Liver (tissue), 9 donors: ENCODE results near the gene CTSW. TPM values are rescaled to one million over a fixed set of nuclear protein-coding genes. Genes with fewer than 3 reads are reported as not detected.
"Not testable (repeated sequence)": the region's sequence is repeated elsewhere in the genome, so short reads cannot be mapped to it uniquely, and the experiment has no call there.

Experiments
- DNase-seq: peaks from one replicate; pipeline ENCODE4 v3.0.0-alpha.2; 2017; ENCODE audit warnings: low spot score
- H3K27ac ChIP-seq, 2 donors: one replicate each; pipeline ENCODE4 v1.7.0; 2013; ENCODE audit warnings: inconsistent platforms in 2 of 2, low read length in 2 of 2, control low read depth in 1 of 2, low read depth in 1 of 2, mild to moderate bottlenecking in 1 of 2
- H3K27me3 ChIP-seq, 4 donors: one replicate each; pipeline versions ENCODE4 v1.6.1 to v1.7.0; 2013; ENCODE audit warnings: low read length in 3 of 4, inconsistent platforms in 1 of 4, mild to moderate bottlenecking in 1 of 4, moderate library complexity in 1 of 4; ENCODE audit not compliant: control insufficient read depth in 4 of 4, insufficient read depth in 4 of 4
- H3K36me3 ChIP-seq, 4 donors: one replicate each; pipeline versions ENCODE4 v1.6.1 to v1.7.0; 2013; ENCODE audit warnings: low read length in 3 of 4, mild to moderate bottlenecking in 3 of 4, low read depth in 1 of 4, moderate library complexity in 1 of 4; ENCODE audit not compliant: control insufficient read depth in 4 of 4, insufficient read depth in 3 of 4
- H3K4me1 ChIP-seq, 4 donors: one replicate each; pipeline versions ENCODE4 v1.6.1 to v1.7.0; 2013; ENCODE audit warnings: low read length in 3 of 4, mild to moderate bottlenecking in 3 of 4, moderate library complexity in 1 of 4; ENCODE audit not compliant: control insufficient read depth in 4 of 4, insufficient read depth in 4 of 4
- H3K4me3 ChIP-seq, 3 donors: one replicate each; pipeline versions ENCODE4 v1.6.1 to v1.7.0; 2013; ENCODE audit warnings: low read length in 3 of 3, control low read depth in 1 of 3, low read depth in 1 of 3, mild to moderate bottlenecking in 1 of 3
- H3K9ac ChIP-seq, 2 donors: one replicate each; pipeline ENCODE4 v1.7.0; 2013; ENCODE audit warnings: low read length in 2 of 2, mild to moderate bottlenecking in 2 of 2, moderate library complexity in 2 of 2, control low read depth in 1 of 2, low read depth in 1 of 2
- H3K9me3 ChIP-seq, 4 donors: one replicate each; pipeline versions ENCODE4 v1.6.1 to v1.7.0; 2013; ENCODE audit warnings: low read length in 3 of 4; ENCODE audit not compliant: control insufficient read depth in 4 of 4
- EGR1 ChIP-seq, 2 donors: IDR thresholded peaks; 2 replicates each; pipeline ENCODE4 v1.6.1; 2016 to 2018; ENCODE audit warnings: antibody characterized with exemption in 2 of 2, low read depth in 2 of 2
- FOXA1 ChIP-seq: IDR thresholded peaks from 2 replicates; pipeline ENCODE4 v1.6.1; 2016; ENCODE audit warnings: antibody characterized with exemption
- FOXA2 ChIP-seq: IDR thresholded peaks from 2 replicates; pipeline ENCODE4 v1.6.1; 2016; ENCODE audit warnings: antibody characterized with exemption
- GABPA ChIP-seq, 2 donors: IDR thresholded peaks in 1 of 2; conservative IDR thresholded peaks in 1 of 2; 2 replicates each; pipeline ENCODE4 v1.6.1; 2016; ENCODE audit warnings: antibody characterized with exemption in 2 of 2, mild to moderate bottlenecking in 1 of 2, moderate library complexity in 1 of 2
- HNF4A ChIP-seq, 2 donors: conservative IDR thresholded peaks; 2 replicates each; pipeline ENCODE4 v1.6.1; 2016; ENCODE audit warnings: antibody characterized with exemption in 2 of 2, mild to moderate bottlenecking in 2 of 2
- HNF4G ChIP-seq: IDR thresholded peaks from 2 replicates; pipeline ENCODE4 v1.6.1; 2016; ENCODE audit warnings: antibody characterized with exemption
- JUND ChIP-seq, 2 donors: IDR thresholded peaks; 2 replicates each; pipeline ENCODE4 v1.6.1; 2016; ENCODE audit warnings: antibody characterized with exemption in 2 of 2
- NR2F2 ChIP-seq: IDR thresholded peaks from 2 replicates; pipeline ENCODE4 v1.6.1; 2016; ENCODE audit warnings: antibody characterized with exemption
- RAD21 ChIP-seq, 2 donors: IDR thresholded peaks; 2 replicates each; pipeline ENCODE4 v1.6.1; 2016; ENCODE audit warnings: antibody characterized with exemption in 2 of 2, mild to moderate bottlenecking in 2 of 2
- SP1 ChIP-seq: IDR thresholded peaks from 2 replicates; pipeline ENCODE4 v1.6.1; 2018; ENCODE audit warnings: antibody characterized with exemption, mild to moderate bottlenecking
- TAF1 ChIP-seq: conservative IDR thresholded peaks from 2 replicates; pipeline ENCODE4 v1.6.1; 2016; ENCODE audit warnings: antibody characterized with exemption, mild to moderate bottlenecking
- YY1 ChIP-seq: IDR thresholded peaks from 2 replicates; pipeline ENCODE4 v1.6.1; 2016; ENCODE audit warnings: antibody characterized with exemption, mild to moderate bottlenecking
- WGBS: extraction: QIAGEN DNeasy Blood & Tissue Kit; methylation state at CpG from one replicate; pipeline ENCODE4 v1.1.7; 2013; 5-methylcytosine and 5-hydroxymethylcytosine counted together
- polyA plus RNA-seq, 2 donors: library from polyadenylated mRNA; stranded (reverse) in 1 of 2; unstranded in 1 of 2; fragments of 200-250 nt in 1 of 2; fragments of >200 nt in 1 of 2; fragmentation: Nextera tagmentation in 1 of 2; extraction: Ambion mirVana in 1 of 2; gene quantifications; one replicate each; pipeline versions ENCODE4 v1.2.1 to v1.2.3, GENCODE V29; 2013 to 2015
- total RNA-seq, 2 donors: library from RNA; depleted of rRNA; stranded (reverse); fragments of >200 nt; gene quantifications; one replicate each; pipeline ENCODE4 v1.2.3, GENCODE V29; 2014
- TF ChIP-seq, protein P1 (sequence below): IDR thresholded peaks from 2 replicates; pipeline ENCODE4 v1.6.1; 2016; ENCODE audit warnings: antibody characterized with exemption
- TF ChIP-seq, protein P2 (sequence below): IDR thresholded peaks from 2 replicates; pipeline ENCODE4 v1.6.1; 2016; ENCODE audit warnings: antibody characterized with exemption, mild to moderate bottlenecking
- TF ChIP-seq, protein P3 (sequence below): IDR thresholded peaks from 2 replicates; pipeline ENCODE4 v1.6.1; 2016; ENCODE audit warnings: antibody characterized with exemption
- TF ChIP-seq, protein P4 (sequence below): IDR thresholded peaks from 2 replicates; pipeline ENCODE4 v1.6.1; 2016; ENCODE audit warnings: antibody characterized with exemption
- TF ChIP-seq, protein P5 (sequence below): fragments of 150-350 bp; IDR thresholded peaks from 2 replicates; pipeline ENCODE4 v1.5.1; 2017; ENCODE audit warnings: improper control_type of control experiment, low read depth, low read length; ENCODE audit not compliant: missing input control
- donor health status: healthy.
- donor health status: healthy.
- donor health status: healthy.
- donor health status: healthy.
- donor health status: healthy.

The CTSW gene, protein sequence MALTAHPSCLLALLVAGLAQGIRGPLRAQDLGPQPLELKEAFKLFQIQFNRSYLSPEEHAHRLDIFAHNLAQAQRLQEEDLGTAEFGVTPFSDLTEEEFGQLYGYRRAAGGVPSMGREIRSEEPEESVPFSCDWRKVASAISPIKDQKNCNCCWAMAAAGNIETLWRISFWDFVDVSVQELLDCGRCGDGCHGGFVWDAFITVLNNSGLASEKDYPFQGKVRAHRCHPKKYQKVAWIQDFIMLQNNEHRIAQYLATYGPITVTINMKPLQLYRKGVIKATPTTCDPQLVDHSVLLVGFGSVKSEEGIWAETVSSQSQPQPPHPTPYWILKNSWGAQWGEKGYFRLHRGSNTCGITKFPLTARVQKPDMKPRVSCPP
- total RNA-seq, result 1 to 10 TPM; 1.3 to 2.9 TPM
- 1 to 10 TPM; 2.0 to 2.2 TPM for polyA plus RNA-seq

DNA sequence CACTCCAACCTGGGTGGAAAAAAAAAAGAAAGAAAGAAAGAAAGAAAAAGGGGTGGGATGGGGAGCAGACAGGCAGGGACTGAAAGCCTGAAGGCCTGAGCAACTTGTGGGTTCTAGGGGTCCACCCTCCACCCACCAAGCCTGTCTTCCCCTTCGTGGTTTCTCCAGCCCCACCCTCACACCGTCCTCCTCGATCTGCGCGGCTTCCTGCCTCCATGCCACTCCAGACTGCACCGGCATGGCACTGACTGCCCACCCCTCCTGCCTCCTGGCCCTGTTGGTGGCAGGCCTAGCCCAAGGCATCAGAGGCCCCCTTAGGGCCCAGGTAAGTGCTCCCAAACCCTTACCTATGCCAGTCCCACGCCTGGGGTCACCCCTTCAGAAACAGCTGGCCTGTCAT, at the start of gene CTSW:
CTSW (plus strand) TSS at position 221 of the 400 bp plus-strand sequence; CDS start at position 239, 18 bp downstream.
- TF ChIP-seq FOXA1 (no peak), TAF1 (no peak), GABPA (IDR thresholded peaks at IDR 0.05 in 1 of 2, conservative IDR thresholded peaks at IDR 0.05 in 1 of 2) (no peak), FOXA2 (no peak), EGR1 (IDR thresholded peaks at IDR 0.05; ENCODE audit: low read depth in 2 of 2) (no peak), JUND (IDR thresholded peaks at IDR 0.05) (no peak), HNF4G (no peak), NR2F2 (no peak), HNF4A (conservative IDR thresholded peaks at IDR 0.05) (no peak), SP1 (no peak), RAD21 (IDR thresholded peaks at IDR 0.05) (no peak), YY1 (no peak)
- TF ChIP-seq, protein P1, sequence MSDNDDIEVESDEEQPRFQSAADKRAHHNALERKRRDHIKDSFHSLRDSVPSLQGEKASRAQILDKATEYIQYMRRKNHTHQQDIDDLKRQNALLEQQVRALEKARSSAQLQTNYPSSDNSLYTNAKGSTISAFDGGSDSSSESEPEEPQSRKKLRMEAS, result no peak
- TF ChIP-seq, protein P2, sequence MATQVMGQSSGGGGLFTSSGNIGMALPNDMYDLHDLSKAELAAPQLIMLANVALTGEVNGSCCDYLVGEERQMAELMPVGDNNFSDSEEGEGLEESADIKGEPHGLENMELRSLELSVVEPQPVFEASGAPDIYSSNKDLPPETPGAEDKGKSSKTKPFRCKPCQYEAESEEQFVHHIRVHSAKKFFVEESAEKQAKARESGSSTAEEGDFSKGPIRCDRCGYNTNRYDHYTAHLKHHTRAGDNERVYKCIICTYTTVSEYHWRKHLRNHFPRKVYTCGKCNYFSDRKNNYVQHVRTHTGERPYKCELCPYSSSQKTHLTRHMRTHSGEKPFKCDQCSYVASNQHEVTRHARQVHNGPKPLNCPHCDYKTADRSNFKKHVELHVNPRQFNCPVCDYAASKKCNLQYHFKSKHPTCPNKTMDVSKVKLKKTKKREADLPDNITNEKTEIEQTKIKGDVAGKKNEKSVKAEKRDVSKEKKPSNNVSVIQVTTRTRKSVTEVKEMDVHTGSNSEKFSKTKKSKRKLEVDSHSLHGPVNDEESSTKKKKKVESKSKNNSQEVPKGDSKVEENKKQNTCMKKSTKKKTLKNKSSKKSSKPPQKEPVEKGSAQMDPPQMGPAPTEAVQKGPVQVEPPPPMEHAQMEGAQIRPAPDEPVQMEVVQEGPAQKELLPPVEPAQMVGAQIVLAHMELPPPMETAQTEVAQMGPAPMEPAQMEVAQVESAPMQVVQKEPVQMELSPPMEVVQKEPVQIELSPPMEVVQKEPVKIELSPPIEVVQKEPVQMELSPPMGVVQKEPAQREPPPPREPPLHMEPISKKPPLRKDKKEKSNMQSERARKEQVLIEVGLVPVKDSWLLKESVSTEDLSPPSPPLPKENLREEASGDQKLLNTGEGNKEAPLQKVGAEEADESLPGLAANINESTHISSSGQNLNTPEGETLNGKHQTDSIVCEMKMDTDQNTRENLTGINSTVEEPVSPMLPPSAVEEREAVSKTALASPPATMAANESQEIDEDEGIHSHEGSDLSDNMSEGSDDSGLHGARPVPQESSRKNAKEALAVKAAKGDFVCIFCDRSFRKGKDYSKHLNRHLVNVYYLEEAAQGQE, result no peak
- TF ChIP-seq, protein P3, sequence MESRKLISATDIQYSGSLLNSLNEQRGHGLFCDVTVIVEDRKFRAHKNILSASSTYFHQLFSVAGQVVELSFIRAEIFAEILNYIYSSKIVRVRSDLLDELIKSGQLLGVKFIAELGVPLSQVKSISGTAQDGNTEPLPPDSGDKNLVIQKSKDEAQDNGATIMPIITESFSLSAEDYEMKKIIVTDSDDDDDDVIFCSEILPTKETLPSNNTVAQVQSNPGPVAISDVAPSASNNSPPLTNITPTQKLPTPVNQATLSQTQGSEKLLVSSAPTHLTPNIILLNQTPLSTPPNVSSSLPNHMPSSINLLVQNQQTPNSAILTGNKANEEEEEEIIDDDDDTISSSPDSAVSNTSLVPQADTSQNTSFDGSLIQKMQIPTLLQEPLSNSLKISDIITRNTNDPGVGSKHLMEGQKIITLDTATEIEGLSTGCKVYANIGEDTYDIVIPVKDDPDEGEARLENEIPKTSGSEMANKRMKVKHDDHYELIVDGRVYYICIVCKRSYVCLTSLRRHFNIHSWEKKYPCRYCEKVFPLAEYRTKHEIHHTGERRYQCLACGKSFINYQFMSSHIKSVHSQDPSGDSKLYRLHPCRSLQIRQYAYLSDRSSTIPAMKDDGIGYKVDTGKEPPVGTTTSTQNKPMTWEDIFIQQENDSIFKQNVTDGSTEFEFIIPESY, result no peak
- TF ChIP-seq, protein P4, sequence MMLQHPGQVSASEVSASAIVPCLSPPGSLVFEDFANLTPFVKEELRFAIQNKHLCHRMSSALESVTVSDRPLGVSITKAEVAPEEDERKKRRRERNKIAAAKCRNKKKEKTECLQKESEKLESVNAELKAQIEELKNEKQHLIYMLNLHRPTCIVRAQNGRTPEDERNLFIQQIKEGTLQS, result no peak
- TF ChIP-seq, protein P5, sequence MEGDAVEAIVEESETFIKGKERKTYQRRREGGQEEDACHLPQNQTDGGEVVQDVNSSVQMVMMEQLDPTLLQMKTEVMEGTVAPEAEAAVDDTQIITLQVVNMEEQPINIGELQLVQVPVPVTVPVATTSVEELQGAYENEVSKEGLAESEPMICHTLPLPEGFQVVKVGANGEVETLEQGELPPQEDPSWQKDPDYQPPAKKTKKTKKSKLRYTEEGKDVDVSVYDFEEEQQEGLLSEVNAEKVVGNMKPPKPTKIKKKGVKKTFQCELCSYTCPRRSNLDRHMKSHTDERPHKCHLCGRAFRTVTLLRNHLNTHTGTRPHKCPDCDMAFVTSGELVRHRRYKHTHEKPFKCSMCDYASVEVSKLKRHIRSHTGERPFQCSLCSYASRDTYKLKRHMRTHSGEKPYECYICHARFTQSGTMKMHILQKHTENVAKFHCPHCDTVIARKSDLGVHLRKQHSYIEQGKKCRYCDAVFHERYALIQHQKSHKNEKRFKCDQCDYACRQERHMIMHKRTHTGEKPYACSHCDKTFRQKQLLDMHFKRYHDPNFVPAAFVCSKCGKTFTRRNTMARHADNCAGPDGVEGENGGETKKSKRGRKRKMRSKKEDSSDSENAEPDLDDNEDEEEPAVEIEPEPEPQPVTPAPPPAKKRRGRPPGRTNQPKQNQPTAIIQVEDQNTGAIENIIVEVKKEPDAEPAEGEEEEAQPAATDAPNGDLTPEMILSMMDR, result no peak
- WGBS, result 59% methylated on average over 7 of the region's 7 CpGs
- no peak for DNase-seq
- no peaks in the 10 kb centered on the region for H3K9me3 ChIP-seq
- peaks cover 0 to 3% (median 0%) of the 10 kb centered on the region in 4 donors for H3K4me1 ChIP-seq
- H3K36me3 ChIP-seq, result peaks cover 2 to 11% (median 3%) of the 10 kb centered on the region in 4 donors
- no peak within 1 kb of the TSS for H3K9ac ChIP-seq
- H3K27ac ChIP-seq, result no peak within 1 kb of the TSS
- no peaks in the 10 kb centered on the region for H3K27me3 ChIP-seq
- H3K4me3 ChIP-seq, result peak within 1 kb of the TSS in 1 of 3 donors; percentile 6

DNA sequence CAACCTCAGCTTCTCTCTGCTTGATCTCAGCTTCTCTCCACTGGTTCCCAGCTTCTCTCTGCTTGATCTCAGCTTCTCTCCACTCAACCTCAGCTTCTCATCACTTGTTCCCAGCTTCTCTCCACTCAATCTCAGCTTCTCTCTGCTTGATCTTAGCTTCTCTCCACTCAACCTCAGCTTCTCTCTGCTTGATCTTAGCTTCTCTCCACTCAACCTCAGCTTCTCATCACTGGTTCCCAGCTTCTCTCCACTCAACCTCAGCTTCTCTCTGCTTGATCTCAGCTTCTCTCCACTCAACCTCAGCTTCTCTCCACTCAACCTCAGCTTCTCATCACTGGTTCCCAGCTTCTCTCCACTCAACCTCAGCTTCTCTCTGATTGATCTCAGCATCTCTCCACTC, 47.4 kb upstream of the CTSW start:
- not testable (repeated sequence) for H3K27ac ChIP-seq, H3K4me3 ChIP-seq, H3K9ac ChIP-seq, H3K9me3 ChIP-seq, DNase-seq, H3K27me3 ChIP-seq, H3K36me3 ChIP-seq, H3K4me1 ChIP-seq
